ENCODE results near the gene HABP4. TPM values are rescaled to one million over a fixed set of nuclear protein-coding genes. Genes with fewer than 3 reads are reported as not detected.

HABP4 gene
- total RNA-seq, 1 experiment from 2014 or later: 21.0 TPM

- BruUV-seq (replicated peaks): no TSS peak
- Histone ChIP-seq H2AFZ (ENCODE audit: low read depth, low read length, poor library complexity, severe bottlenecking) (no peak overlapping the region), H3K27me3 (ENCODE audit: insufficient read depth, low read length) (no peaks in the 10 kb centered on the region), H3K9me3 (ENCODE audit: control insufficient read depth in 1 of 2, insufficient read depth in 1 of 2, low read depth in 1 of 2, low read length in 2 of 2) (no peaks in the 10 kb centered on the region), H3K9me2 (ENCODE audit: insufficient read depth) (no peaks in the 10 kb centered on the region), H3K4me2 (ENCODE audit: low read length) (no peak overlapping the region), H3K36me3 (ENCODE audit: control insufficient read depth in 1 of 2, insufficient read depth in 2 of 2, low read length in 2 of 2) (no peaks in the 10 kb centered on the region), H4K20me1 (ENCODE audit: insufficient read depth) (no peaks in the 10 kb centered on the region), H3K4me3 (replicated peaks in 1 of 2; ENCODE audit: low read depth in 1 of 2, low read length in 2 of 2) (no peak overlapping the region), H3K27ac (ENCODE audit: low read depth, low read length) (no peak overlapping the region), H3K4me1 (ENCODE audit: control insufficient read depth in 1 of 2, insufficient read depth in 2 of 2, low read length in 2 of 2) (no peaks in the 10 kb centered on the region), H3K79me2 (ENCODE audit: insufficient read depth, low read length) (no peaks in the 10 kb centered on the region), H3K9ac (ENCODE audit: low read length) (no peak overlapping the region)
- intact Hi-C loops (cut with micrococcal nuclease): no loop called here
- ATAC-seq: no peak
- no peak for TF ChIP-seq YY1 (IDR thresholded peaks at IDR 0.05; ENCODE audit: extremely low read depth, insufficient replicate concordance, low read depth, low read length)
- TF ChIP-seq EZH2 (IDR thresholded peaks at IDR 0.05): no peak
- TF ChIP-seq CEBPB (IDR thresholded peaks at IDR 0.05; ENCODE audit: low read depth): no peak
- TF ChIP-seq ELF1 (IDR thresholded peaks at IDR 0.05; ENCODE audit: borderline replicate concordance, low read depth): no peak
- TF ChIP-seq ZFX (IDR thresholded peaks at IDR 0.05): no peak
- no peak for TF ChIP-seq POLR2A (IDR thresholded peaks at IDR 0.05; ENCODE audit: borderline replicate concordance, extremely low read depth, insufficient read depth, insufficient read length)
- no peak for TF ChIP-seq EZH2phosphoT487 (IDR thresholded peaks at IDR 0.05; ENCODE audit: borderline replicate concordance)
- no peak for TF ChIP-seq FOSL1 (IDR thresholded peaks at IDR 0.05; ENCODE audit: low read depth)
- no peak for TF ChIP-seq CTCF (IDR thresholded peaks at IDR 0.05 in 2 of 3, conservative IDR thresholded peaks at IDR 0.05 in 1 of 3; ENCODE audit: borderline replicate concordance in 1 of 3, insufficient read depth in 1 of 3, low read depth in 2 of 3, low read length in 2 of 3)
- no peak for TF ChIP-seq ZBTB33 (IDR thresholded peaks at IDR 0.05; ENCODE audit: extremely low read depth, insufficient replicate concordance, low read length)
- no peak for TF ChIP-seq TCF7L2 (IDR thresholded peaks at IDR 0.05; ENCODE audit: borderline replicate concordance, extremely low read depth, insufficient read depth, insufficient read length)
- TF ChIP-seq RAD21 (IDR thresholded peaks at IDR 0.05; ENCODE audit: low read depth): no peak
- no peak for TF ChIP-seq ZNF274 (IDR thresholded peaks at IDR 0.05; ENCODE audit: low read depth, low read length)
- ChIA-PET CTCF (no interaction called here), RAD21 (ENCODE audit: low non-redundant PET in 1 of 2, low total read pairs in 2 of 2, uncharacterized antibody in 2 of 2, unreplicated experiment in 2 of 2) (no interaction called here), POLR2A (no interaction called here)
- DNase-seq (ENCODE audit: low read depth, low spot score): no peak
These were observed 58.4 kb downstream of the HABP4 start for GRCh38 chr9:96508227-96508940.

All from HCT116 (cell line).